K562 (cell line): ENCODE data around the gene SRM. TPM values are rescaled to one million over a fixed set of nuclear protein-coding genes. Genes with fewer than 3 reads are reported as not detected.

Experiments used
- BACH1 ChIP-seq: fragments of 200-800 bp; sonication (Bioruptor generic); IDR thresholded peaks from 2 replicates; pipeline ENCODE4 v1.6.1; 2016; ENCODE audit warnings: missing genetic modification characterization, missing compliant biosample characterization
- CBFA2T2 ChIP-seq: fragments of 450-650 bp; conservative IDR thresholded peaks from 2 replicates; pipeline ENCODE4 v1.6.1; 2017; ENCODE audit warnings: mild to moderate bottlenecking
- CBX8 ChIP-seq: fragments of 200-600 bp; sonication (generic); IDR thresholded peaks from 2 replicates; pipeline ENCODE4 v1.6.1; 2012; ENCODE audit warnings: borderline replicate concordance, mixed run types, low read depth, mild to moderate bottlenecking, moderate library complexity, mixed read lengths, low read length, control low read depth, inconsistent platforms; ENCODE audit not compliant: poor library complexity, severe bottlenecking; ENCODE audit errors: extremely low read depth
- CREB1 ChIP-seq, 2 experiments: sonication (generic) in 1 of 2; formaldehyde crosslinking in 1 of 2; IDR thresholded peaks; 2 replicates each; pipeline versions ENCODE4 v1.6.1 to v1.8.0; 2012 to 2022; ENCODE audit warnings: inconsistent platforms in 1 of 2, mild to moderate bottlenecking in 1 of 2, missing genetic modification reagents in 1 of 2, moderate library complexity in 1 of 2
- ELF4 ChIP-seq: fragments of 450-650 bp; formaldehyde crosslinking; IDR thresholded peaks from 2 replicates; pipeline ENCODE4 v1.4.0; 2022; ENCODE audit warnings: missing genetic modification characterization
- HCFC1 ChIP-seq: IDR thresholded peaks from 2 replicates; pipeline ENCODE4 v1.6.1; 2012; ENCODE audit warnings: low read depth, low read length, improper control_type of control experiment
- HNRNPL ChIP-seq: fragments of 200-400 bp; formaldehyde crosslinking; IDR thresholded peaks from 2 replicates; pipeline ENCODE4 v1.6.1; 2017; ENCODE audit warnings: low read depth, mild to moderate bottlenecking, low read length
- KAT7 ChIP-seq: sonication (generic); formaldehyde crosslinking; IDR thresholded peaks from 2 replicates; pipeline ENCODE4 v1.8.0; 2022; ENCODE audit warnings: missing genetic modification reagents, mild to moderate bottlenecking, borderline replicate concordance
- NCOR1 ChIP-seq: fragments of 450-650 bp; IDR thresholded peaks from 2 replicates; pipeline ENCODE4 v1.6.1; 2016; ENCODE audit warnings: mild to moderate bottlenecking, moderate library complexity
- PHF8 ChIP-seq: fragments of 200-600 bp; sonication (generic); IDR thresholded peaks from 2 replicates; pipeline ENCODE4 v1.6.1; 2012; ENCODE audit warnings: mixed run types, mild to moderate bottlenecking, inconsistent platforms, low read length, moderate library complexity, borderline replicate concordance
- RFX7 ChIP-seq: fragments of 250-450 bp; sonication (Bioruptor Pico); IDR thresholded peaks from 2 replicates; pipeline ENCODE4 v1.5.1; 2021; ENCODE audit warnings: mild to moderate bottlenecking
- RNF2 ChIP-seq: sonication (generic); IDR thresholded peaks from 2 replicates; pipeline ENCODE4 v1.6.1; 2016
- TGIF2 ChIP-seq: sonication (generic); formaldehyde crosslinking; IDR thresholded peaks from 2 replicates; pipeline ENCODE4 v1.8.1; 2022; ENCODE audit warnings: mild to moderate bottlenecking, missing genetic modification reagents, moderate library complexity
- ZNF263 ChIP-seq: sonication (generic); formaldehyde crosslinking; IDR thresholded peaks from 2 replicates; pipeline ENCODE4 v1.8.0; 2022; ENCODE audit warnings: mild to moderate bottlenecking, missing genetic modification reagents, borderline replicate concordance
- ZNF551 ChIP-seq: fragments of 250-450 bp; sonication (Bioruptor Pico); IDR thresholded peaks from 2 replicates; pipeline ENCODE4 v1.5.0; 2021; ENCODE audit warnings: mild to moderate bottlenecking, moderate library complexity
- ZNF644 ChIP-seq: fragments of 200-800 bp; sonication (Bioruptor generic); IDR thresholded peaks from 2 replicates; pipeline ENCODE4 v1.6.1; 2016; ENCODE audit warnings: low read depth, missing genetic modification characterization, missing compliant biosample characterization
- polyA plus RNA-seq, 8 experiments: library from polyadenylated mRNA; depleted of rRNA in 4 of 8; stranded (reverse) in 5 of 8; unstranded in 3 of 8; fragments of >200 nt; fragmentation: Nextera tagmentation in 2 of 8; fragmentation: Illumina TruSeq in 1 of 8; extraction: Ambion mirVana in 2 of 8; extraction: Trizol in 1 of 8; gene quantifications; 2 replicates each; pipeline versions ENCODE4 v1.2.1 to v1.2.3, GENCODE V29; 2011 to 2014; ENCODE audit warnings: inconsistent platforms in 1 of 8, missing spikeins in 1 of 8
- total RNA-seq, 7 experiments: library from RNA; depleted of rRNA in 6 of 7; stranded (reverse); fragments of >200 nt in 6 of 7; fragmentation: Illumina TruSeq in 2 of 7; extraction: Trizol in 2 of 7; gene quantifications; 2 replicates each; pipeline versions ENCODE4 v1.2.1 to v1.2.3, GENCODE V29; 2011 to 2021; ENCODE audit warnings: low replicate concordance in 1 of 7
- TF ChIP-seq, protein P1 (sequence below): fragments of 450-650 bp; IDR thresholded peaks from 2 replicates; pipeline ENCODE4 v1.6.1; 2016; ENCODE audit warnings: mild to moderate bottlenecking
- TF ChIP-seq, protein P2 (sequence below): fragments of 250-450 bp; sonication (Bioruptor Pico); IDR thresholded peaks from 2 replicates; pipeline ENCODE4 v1.5.0; 2021
- TF ChIP-seq, protein P3 (sequence below), 2 experiments: fragments of 150-350 bp in 1 of 2; IDR thresholded peaks; 2 replicates each; pipeline ENCODE4 v1.6.1; 2012 to 2016; ENCODE audit warnings: low read depth in 2 of 2, low read length in 2 of 2, mild to moderate bottlenecking in 1 of 2, moderate library complexity in 1 of 2
- TF ChIP-seq, protein P4 (sequence below), 3 experiments: IDR thresholded peaks in 2 of 3; conservative IDR thresholded peaks in 1 of 3; 2 replicates each; pipeline ENCODE4 v1.5.1; 2011 to 2012; ENCODE audit warnings: low read length in 3 of 3, mild to moderate bottlenecking in 3 of 3, control low read depth in 2 of 3, improper control_type of control experiment in 1 of 3, inconsistent platforms in 1 of 3, low read depth in 1 of 3, mixed read lengths in 1 of 3, moderate library complexity in 1 of 3; ENCODE audit not compliant: insufficient read depth in 2 of 3

SRM gene
- total and polyA plus RNA-seq, 9 of the 15 experiments (the other 6 are each of a cell fraction or from before 2014, with no cell fraction given), result 23.9 to 373 (median 82.5) TPM

DNA sequence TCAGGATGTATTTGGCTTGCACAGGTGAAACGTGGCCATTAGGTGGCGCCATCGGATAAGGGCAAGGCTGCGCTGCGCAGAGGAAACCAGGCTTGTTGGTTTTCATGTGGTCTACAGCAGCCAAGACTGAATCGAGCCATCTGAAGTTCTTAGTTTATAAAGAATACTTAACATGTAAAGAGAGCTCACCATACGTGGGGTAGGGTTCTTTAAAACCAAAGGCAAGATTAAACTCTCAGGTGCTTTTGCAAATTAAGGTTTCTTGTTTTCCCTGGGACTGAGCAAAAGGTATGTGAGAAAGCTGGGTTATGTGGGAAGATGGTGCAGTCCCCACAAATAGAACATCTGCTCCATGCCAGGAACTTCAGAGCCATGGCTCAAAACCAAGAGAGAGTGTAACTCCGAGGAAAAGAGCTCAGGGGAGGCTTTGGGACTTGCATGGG lies 22.1 kb downstream of the SRM start (continued):
- TF ChIP-seq, protein P1, sequence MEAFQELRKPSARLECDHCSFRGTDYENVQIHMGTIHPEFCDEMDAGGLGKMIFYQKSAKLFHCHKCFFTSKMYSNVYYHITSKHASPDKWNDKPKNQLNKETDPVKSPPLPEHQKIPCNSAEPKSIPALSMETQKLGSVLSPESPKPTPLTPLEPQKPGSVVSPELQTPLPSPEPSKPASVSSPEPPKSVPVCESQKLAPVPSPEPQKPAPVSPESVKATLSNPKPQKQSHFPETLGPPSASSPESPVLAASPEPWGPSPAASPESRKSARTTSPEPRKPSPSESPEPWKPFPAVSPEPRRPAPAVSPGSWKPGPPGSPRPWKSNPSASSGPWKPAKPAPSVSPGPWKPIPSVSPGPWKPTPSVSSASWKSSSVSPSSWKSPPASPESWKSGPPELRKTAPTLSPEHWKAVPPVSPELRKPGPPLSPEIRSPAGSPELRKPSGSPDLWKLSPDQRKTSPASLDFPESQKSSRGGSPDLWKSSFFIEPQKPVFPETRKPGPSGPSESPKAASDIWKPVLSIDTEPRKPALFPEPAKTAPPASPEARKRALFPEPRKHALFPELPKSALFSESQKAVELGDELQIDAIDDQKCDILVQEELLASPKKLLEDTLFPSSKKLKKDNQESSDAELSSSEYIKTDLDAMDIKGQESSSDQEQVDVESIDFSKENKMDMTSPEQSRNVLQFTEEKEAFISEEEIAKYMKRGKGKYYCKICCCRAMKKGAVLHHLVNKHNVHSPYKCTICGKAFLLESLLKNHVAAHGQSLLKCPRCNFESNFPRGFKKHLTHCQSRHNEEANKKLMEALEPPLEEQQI, result no peak
- TF ChIP-seq CBFA2T2, result no peak
- TF ChIP-seq, protein P2, sequence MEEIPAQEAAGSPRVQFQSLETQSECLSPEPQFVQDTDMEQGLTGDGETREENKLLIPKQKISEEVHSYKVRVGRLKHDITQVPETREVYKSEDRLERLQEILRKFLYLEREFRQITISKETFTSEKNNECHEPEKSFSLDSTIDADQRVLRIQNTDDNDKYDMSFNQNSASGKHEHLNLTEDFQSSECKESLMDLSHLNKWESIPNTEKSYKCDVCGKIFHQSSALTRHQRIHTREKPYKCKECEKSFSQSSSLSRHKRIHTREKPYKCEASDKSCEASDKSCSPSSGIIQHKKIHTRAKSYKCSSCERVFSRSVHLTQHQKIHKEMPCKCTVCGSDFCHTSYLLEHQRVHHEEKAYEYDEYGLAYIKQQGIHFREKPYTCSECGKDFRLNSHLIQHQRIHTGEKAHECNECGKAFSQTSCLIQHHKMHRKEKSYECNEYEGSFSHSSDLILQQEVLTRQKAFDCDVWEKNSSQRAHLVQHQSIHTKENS, result no peak
- TF ChIP-seq CBX8, result no peak
- no peak for TF ChIP-seq RFX7 (CRISPR knock-in tag)
- no peak for TF ChIP-seq ZNF263 (CRISPR knock-in tag)
- TF ChIP-seq RNF2, result no peak
- TF ChIP-seq HNRNPL, result no peak
- TF ChIP-seq, protein P3, sequence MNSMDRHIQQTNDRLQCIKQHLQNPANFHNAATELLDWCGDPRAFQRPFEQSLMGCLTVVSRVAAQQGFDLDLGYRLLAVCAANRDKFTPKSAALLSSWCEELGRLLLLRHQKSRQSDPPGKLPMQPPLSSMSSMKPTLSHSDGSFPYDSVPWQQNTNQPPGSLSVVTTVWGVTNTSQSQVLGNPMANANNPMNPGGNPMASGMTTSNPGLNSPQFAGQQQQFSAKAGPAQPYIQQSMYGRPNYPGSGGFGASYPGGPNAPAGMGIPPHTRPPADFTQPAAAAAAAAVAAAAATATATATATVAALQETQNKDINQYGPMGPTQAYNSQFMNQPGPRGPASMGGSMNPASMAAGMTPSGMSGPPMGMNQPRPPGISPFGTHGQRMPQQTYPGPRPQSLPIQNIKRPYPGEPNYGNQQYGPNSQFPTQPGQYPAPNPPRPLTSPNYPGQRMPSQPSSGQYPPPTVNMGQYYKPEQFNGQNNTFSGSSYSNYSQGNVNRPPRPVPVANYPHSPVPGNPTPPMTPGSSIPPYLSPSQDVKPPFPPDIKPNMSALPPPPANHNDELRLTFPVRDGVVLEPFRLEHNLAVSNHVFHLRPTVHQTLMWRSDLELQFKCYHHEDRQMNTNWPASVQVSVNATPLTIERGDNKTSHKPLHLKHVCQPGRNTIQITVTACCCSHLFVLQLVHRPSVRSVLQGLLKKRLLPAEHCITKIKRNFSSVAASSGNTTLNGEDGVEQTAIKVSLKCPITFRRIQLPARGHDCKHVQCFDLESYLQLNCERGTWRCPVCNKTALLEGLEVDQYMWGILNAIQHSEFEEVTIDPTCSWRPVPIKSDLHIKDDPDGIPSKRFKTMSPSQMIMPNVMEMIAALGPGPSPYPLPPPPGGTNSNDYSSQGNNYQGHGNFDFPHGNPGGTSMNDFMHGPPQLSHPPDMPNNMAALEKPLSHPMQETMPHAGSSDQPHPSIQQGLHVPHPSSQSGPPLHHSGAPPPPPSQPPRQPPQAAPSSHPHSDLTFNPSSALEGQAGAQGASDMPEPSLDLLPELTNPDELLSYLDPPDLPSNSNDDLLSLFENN (IDR thresholded peaks at IDR 0.05; ENCODE audit: low read depth in 2 of 2, low read length in 2 of 2), result no peak
- TF ChIP-seq, protein P4, sequence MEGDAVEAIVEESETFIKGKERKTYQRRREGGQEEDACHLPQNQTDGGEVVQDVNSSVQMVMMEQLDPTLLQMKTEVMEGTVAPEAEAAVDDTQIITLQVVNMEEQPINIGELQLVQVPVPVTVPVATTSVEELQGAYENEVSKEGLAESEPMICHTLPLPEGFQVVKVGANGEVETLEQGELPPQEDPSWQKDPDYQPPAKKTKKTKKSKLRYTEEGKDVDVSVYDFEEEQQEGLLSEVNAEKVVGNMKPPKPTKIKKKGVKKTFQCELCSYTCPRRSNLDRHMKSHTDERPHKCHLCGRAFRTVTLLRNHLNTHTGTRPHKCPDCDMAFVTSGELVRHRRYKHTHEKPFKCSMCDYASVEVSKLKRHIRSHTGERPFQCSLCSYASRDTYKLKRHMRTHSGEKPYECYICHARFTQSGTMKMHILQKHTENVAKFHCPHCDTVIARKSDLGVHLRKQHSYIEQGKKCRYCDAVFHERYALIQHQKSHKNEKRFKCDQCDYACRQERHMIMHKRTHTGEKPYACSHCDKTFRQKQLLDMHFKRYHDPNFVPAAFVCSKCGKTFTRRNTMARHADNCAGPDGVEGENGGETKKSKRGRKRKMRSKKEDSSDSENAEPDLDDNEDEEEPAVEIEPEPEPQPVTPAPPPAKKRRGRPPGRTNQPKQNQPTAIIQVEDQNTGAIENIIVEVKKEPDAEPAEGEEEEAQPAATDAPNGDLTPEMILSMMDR (IDR thresholded peaks at IDR 0.05 in 2 of 3, conservative IDR thresholded peaks at IDR 0.05 in 1 of 3; ENCODE audit: insufficient read depth in 2 of 3, low read depth in 1 of 3, low read length in 3 of 3), result peak; percentile 96 to 99 (median 99)
- TF ChIP-seq ZNF551 (CRISPR knock-in tag), result no peak
- TF ChIP-seq CREB1 (IDR thresholded peaks at IDR 0.05), result no peak
- TF ChIP-seq CREB1 (CRISPR knock-in tag; IDR thresholded peaks at IDR 0.05), result no peak
- TF ChIP-seq ELF4 (CRISPR knock-in tag), result no peak
- no peak for TF ChIP-seq NCOR1
- no peak for TF ChIP-seq ZNF644 (tag)
- TF ChIP-seq KAT7, result no peak
- no peak for TF ChIP-seq TGIF2 (CRISPR knock-in tag)
- no peak for TF ChIP-seq BACH1 (tag)
- TF ChIP-seq PHF8, result no peak
- no peak for TF ChIP-seq HCFC1
